Thoracic aorta (tissue), 2 donors: Measurements from ENCODE around the gene KCNS1. TPM values are rescaled to one million over a fixed set of nuclear protein-coding genes. Genes with fewer than 3 reads are reported as not detected.

Experiments used
- ATAC-seq: fragments of 150-250 bp; one replicate; pipeline ENCODE4 v1.8.0; 2017; ENCODE audit warnings: low read depth; ENCODE audit not compliant: insufficient number of reproducible peaks, low FRiP score
- DNase-seq: peaks from one replicate; pipeline ENCODE4 v3.0.0-alpha.2; 2020; ENCODE audit warnings: low spot score
- H3K27ac ChIP-seq, 2 donors: fragments of 200-600 bp; sonication (generic); 1 replicate in 1 of 2; 2 replicates in 1 of 2; pipeline ENCODE4 v1.5.1; 2016; ENCODE audit warnings: mild to moderate bottlenecking in 2 of 2, moderate library complexity in 2 of 2
- H3K27me3 ChIP-seq: fragments of 200-600 bp; sonication (generic); replicated peaks from 2 replicates; pipeline ENCODE4 v1.6.0; 2016; ENCODE audit warnings: mild to moderate bottlenecking; ENCODE audit not compliant: insufficient read depth
- H3K36me3 ChIP-seq: fragments of 200-600 bp; sonication (generic); one replicate; pipeline ENCODE4 v1.5.1; 2016
- H3K4me1 ChIP-seq, 2 donors: fragments of 200-600 bp; sonication (generic); 1 replicate in 1 of 2; 2 replicates in 1 of 2; pipeline versions ENCODE4 v1.5.1 to v1.6.0; 2016; ENCODE audit warnings: low read depth in 2 of 2, mild to moderate bottlenecking in 1 of 2; ENCODE audit not compliant: control insufficient read depth in 1 of 2
- H3K4me3 ChIP-seq: fragments of 200-600 bp; sonication (generic); 2 replicates; pipeline ENCODE4 v1.5.1; 2016; ENCODE audit warnings: mild to moderate bottlenecking
- H3K9me3 ChIP-seq: fragments of 200-600 bp; sonication (generic); 2 replicates; pipeline ENCODE4 v1.5.1; 2016
- total RNA-seq, 2 donors: library from RNA; depleted of rRNA; stranded (reverse); fragments of >200 nt; gene quantifications; one replicate each; pipeline versions ENCODE4 v1.1.0 to v1.2.3, GENCODE V29; 2016
- TF ChIP-seq, protein P1 (sequence below): fragments of 200-600 bp; sonication (generic); IDR thresholded peaks from one replicate; pipeline ENCODE4 v1.5.1; 2019; ENCODE audit warnings: antibody characterized with exemption

KCNS1 gene
- total RNA-seq, 2 donors from 2014 or later: not detected

DNA sequence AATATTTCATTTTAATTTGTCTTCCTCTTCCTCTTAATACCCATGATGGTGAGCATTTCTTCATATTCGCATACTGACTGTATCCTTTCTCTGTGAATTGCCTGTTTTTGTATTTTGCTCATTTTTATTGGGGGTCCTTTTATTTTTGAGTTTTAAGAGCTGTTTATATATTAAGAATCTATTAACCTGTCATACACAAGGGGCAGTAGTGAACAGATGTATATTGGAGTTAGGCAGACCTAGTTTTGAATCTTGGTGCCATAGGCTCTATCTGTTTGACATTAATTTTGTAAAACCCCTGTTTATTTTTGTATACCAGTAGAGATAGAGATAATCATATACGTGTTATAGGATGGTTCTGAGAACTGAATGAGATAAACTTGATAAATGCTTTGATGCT lies 17.1 kb upstream of the KCNS1 start:
- Histone ChIP-seq H3K36me3 (no peaks in the 10 kb centered on the region), H3K9me3 (no peaks in the 10 kb centered on the region), H3K27ac (no peak overlapping the region), H3K4me1 (no peaks in the 10 kb centered on the region), H3K4me3 (no peak overlapping the region), H3K27me3 (no peaks in the 10 kb centered on the region)
- DNase-seq (no peak), ATAC-seq (no peak)
- TF ChIP-seq, protein P1, sequence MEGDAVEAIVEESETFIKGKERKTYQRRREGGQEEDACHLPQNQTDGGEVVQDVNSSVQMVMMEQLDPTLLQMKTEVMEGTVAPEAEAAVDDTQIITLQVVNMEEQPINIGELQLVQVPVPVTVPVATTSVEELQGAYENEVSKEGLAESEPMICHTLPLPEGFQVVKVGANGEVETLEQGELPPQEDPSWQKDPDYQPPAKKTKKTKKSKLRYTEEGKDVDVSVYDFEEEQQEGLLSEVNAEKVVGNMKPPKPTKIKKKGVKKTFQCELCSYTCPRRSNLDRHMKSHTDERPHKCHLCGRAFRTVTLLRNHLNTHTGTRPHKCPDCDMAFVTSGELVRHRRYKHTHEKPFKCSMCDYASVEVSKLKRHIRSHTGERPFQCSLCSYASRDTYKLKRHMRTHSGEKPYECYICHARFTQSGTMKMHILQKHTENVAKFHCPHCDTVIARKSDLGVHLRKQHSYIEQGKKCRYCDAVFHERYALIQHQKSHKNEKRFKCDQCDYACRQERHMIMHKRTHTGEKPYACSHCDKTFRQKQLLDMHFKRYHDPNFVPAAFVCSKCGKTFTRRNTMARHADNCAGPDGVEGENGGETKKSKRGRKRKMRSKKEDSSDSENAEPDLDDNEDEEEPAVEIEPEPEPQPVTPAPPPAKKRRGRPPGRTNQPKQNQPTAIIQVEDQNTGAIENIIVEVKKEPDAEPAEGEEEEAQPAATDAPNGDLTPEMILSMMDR: no peak

DNA sequence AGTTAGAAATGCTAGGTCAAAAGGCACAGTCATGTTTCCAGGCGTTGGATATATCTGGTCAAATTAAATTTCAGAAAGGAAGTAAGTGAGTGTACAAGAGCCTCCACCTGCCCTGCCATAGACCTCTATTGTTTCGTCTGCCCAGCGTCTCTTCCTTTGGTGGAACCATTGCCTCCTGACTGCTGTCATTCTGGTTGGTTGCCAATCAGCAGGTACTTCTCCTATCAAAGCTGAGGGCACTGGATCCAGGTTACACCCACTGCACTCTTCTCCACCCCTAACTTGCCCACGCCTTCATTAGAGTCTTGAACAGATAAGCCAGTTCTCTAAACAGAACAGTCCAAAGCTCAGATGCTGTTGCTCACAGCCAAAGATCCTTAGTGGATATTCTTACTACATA lies 16.7 kb upstream of the KCNS1 start:
- Histone ChIP-seq H3K4me3 (no peak overlapping the region), H3K27ac (no peak overlapping the region), H3K4me1 (no peaks in the 10 kb centered on the region), H3K9me3 (no peaks in the 10 kb centered on the region), H3K27me3 (no peaks in the 10 kb centered on the region), H3K36me3 (no peaks in the 10 kb centered on the region)
- DNase-seq: no peak
- TF ChIP-seq, protein P1: no peak
- no peak for ATAC-seq

DNA sequence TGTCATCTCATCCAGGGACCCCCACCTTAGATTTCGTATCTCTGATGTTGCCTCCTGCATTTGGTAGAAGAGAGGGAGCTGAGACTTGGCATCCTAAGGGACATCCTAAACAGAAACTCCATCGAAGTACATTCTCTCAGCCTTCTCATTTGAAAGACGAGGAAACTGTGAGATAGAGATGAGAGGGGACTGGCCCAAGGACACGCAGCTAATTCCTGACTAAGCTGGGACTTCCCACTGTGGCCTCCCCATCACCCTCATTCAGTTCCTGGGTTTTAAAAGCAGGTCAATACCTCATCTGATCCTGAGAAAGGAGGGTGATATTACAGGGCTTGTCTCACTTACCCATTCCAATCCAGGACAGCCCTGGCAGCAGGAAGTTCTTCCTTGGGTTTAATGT lies 14.9 kb upstream of the KCNS1 start:
- DNase-seq (no peak), ATAC-seq (no peak)
- Histone ChIP-seq H3K27ac (no peak overlapping the region), H3K4me1 (no peaks in the 10 kb centered on the region), H3K4me3 (no peak overlapping the region), H3K27me3 (no peaks in the 10 kb centered on the region), H3K9me3 (no peaks in the 10 kb centered on the region), H3K36me3 (no peaks in the 10 kb centered on the region)
- TF ChIP-seq, protein P1: no peak

DNA sequence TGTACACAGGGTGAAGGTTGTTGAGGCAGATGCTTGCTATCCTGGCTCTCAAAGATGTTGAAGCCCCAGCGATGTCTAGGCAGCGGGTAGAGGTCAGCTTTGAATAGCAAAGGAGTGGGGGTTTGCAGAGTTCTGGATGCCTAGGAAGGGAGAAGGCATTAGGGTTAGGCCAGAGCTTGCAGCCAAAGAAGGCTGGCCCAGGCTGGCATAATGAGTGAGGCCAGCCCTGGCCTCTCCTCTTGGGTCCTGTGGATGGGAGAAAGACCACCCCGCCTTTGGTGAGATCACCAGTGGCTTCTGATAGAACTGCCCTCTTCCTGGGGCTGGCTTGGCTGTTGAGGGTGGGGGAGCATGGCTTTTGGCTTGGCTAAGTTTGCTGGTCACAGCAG lies 14.5 kb upstream of the KCNS1 start:
- H3K4me3 ChIP-seq: no peak overlapping the region
- no peak for ATAC-seq
- H3K9me3 ChIP-seq: no peaks in the 10 kb centered on the region
- DNase-seq: no peak
- no peaks in the 10 kb centered on the region for H3K36me3 ChIP-seq
- TF ChIP-seq, protein P1: no peak
- no peaks in the 10 kb centered on the region for H3K4me1 ChIP-seq
- no peaks in the 10 kb centered on the region for H3K27me3 ChIP-seq
- H3K27ac ChIP-seq: no peak overlapping the region

DNA sequence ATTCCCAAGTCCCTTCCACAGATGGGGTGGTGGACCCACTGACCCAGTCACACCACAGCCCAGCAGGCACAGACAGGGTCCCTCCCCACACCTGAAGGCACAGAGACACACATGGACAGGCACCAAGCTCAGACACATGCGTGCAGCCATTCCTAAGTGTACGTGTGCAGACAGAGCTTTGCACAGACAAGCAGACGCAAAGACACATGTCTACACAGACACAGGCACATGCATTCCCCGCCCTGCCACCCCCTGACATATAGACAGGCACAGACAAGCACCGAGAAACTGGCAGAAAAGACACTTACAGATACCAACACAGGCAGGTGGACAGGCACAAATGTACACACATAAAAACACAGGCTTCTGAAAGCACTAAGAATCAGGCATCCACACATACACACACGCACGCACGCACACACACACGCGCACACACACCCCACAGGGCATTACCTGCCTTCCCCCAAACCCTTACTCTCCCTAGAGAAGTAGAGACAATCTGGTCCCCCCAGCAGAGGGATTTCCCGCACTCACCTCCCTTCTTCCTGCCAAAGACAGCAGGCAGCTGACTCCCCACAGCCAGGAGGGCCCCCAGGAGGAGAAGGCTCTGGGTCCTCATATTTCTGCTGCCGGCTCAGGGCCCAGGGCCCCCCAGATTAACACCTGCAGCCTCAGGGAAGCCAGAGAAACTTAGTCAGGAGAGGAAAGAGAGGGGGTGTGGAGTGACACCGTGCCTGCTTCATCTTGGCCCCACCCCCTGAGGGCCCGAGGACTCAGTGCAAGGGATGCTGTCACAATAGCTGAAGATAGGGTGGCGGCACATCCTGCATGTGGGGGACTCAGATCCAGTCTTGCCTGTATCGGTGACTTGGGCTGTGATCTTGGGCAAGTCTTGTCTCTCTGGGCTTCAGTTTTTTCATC lies 13.8 kb upstream of the KCNS1 start, which contains the start of gene WFDC5:
Gene WFDC5, minus strand, starts transcription at position 710 of the 921 bp plus-strand sequence. Its CDS starts 91 bp downstream, at position 619.
- Histone ChIP-seq H3K4me3 (no peak within 1 kb of the TSS), H3K36me3 (no peaks in the 10 kb centered on the region), H3K9me3 (no peaks in the 10 kb centered on the region), H3K27ac (no peak within 1 kb of the TSS), H3K4me1 (no peaks in the 10 kb centered on the region), H3K27me3 (no peaks in the 10 kb centered on the region)
- DNase-seq (no peak), ATAC-seq (no peak)
- TF ChIP-seq, protein P1: no peak
